ENCODE data around the gene SUFU. TPM values are rescaled to one million over a fixed set of nuclear protein-coding genes. Genes with fewer than 3 reads are reported as not detected.
A peak's percentile ranks its signal among the peaks of the same experiment; 100 is the strongest.

The SUFU gene
- total and polyA plus RNA-seq, 2 of the 13 experiments (the other 11 are each of a cell fraction or from before 2014, with no cell fraction given) = 2.9 to 5.5 TPM

- Histone ChIP-seq H4K20me1 (ENCODE audit: insufficient read depth, low read length) (peaks cover 89% of the 10 kb centered on the region), H3K4me1 (ENCODE audit: insufficient read depth, low read length) (peaks cover 44% of the 10 kb centered on the region), H3K9me3 (ENCODE audit: low read length) (no peaks in the 10 kb centered on the region), H3K79me2 (ENCODE audit: insufficient read depth, low read length) (peaks cover 80% of the 10 kb centered on the region), H3K27me3 (ENCODE audit: control insufficient read depth in 1 of 2, insufficient read depth in 2 of 2, low read length in 2 of 2) (no peaks in the 10 kb centered on the region), H3K27ac (ENCODE audit: extremely low read length, insufficient read depth, low read length) (no peak overlapping the region), H3K4me3 (replicated peaks in 1 of 3; ENCODE audit: insufficient read depth in 1 of 3, low read depth in 2 of 3, low read length in 3 of 3) (peak overlapping the region in 1 of 3 experiments; percentile 82; a peak in 1 of 6 replicates), H3K36me3 (replicated peaks in 1 of 2; ENCODE audit: control insufficient read depth in 1 of 2, insufficient read depth in 2 of 2, low read length in 2 of 2) (peaks cover 41 to 63% of the 10 kb centered on the region in 2 experiments), H3K4me2 (ENCODE audit: low read depth, low read length) (peak overlapping the region; percentile 90; the same call in 1 of the 2 replicates), H3K9ac (ENCODE audit: insufficient read depth, low read depth, low read length) (no peak overlapping the region), H2AFZ (ENCODE audit: low read length) (no peak overlapping the region)
- no peak for FAIRE-seq
- intact Hi-C loops (cut with micrococcal nuclease; ENCODE audit: unreplicated experiment) (loop anchor here (5.0 kb wide), 1 partner anchor 148 kb away; the partner anchor contains the start of genes ACTR1A and SUFU), in situ Hi-C loops (cut with HindIII; ENCODE audit: extremely low pct_ligation_motif_present, low pct_unique_long_range_greater_than_20kb) (no loop called here)
- 85% methylated on average over 10 of the region's 12 CpGs for WGBS (ENCODE audit: low lambda C conversion rate)
- no peak for ATAC-seq
- no TSS peak for BruUV-seq (replicated peaks)
- POLR2A ChIA-PET = interaction anchor here (0.6 to 1.5 kb wide), 4 partner anchors 9 to 19 kb away, joined by 3 to 8 read pairs (median 5); no protein-coding TSS in a partner anchor
- DNase-seq (ENCODE audit: low spot score) = no peak
- CTCF ChIA-PET (ENCODE audit: low intra/inter-chr PET ratio, low total read pairs) = no interaction called here
- TF ChIP-seq ZNF20 (CRISPR knock-in tag; IDR thresholded peaks at IDR 0.05) (peak; percentile 83; the same call in 1 of the 2 replicates), ARID2 (CRISPR knock-in tag; IDR thresholded peaks at IDR 0.05; ENCODE audit: borderline replicate concordance) (no peak), AGO2 (optimal IDR thresholded peaks at IDR 0.05; ENCODE audit: low read depth, low read length) (peak; percentile 72), TBX2 (CRISPR knock-in tag; IDR thresholded peaks at IDR 0.05; ENCODE audit: borderline replicate concordance) (no peak), ZNF687 (CRISPR knock-in tag; IDR thresholded peaks at IDR 0.05) (peak; percentile 33), ARNT2 (CRISPR knock-in tag; IDR thresholded peaks at IDR 0.05; ENCODE audit: low read depth) (no peak), ZSCAN12 (CRISPR knock-in tag; IDR thresholded peaks at IDR 0.05) (no peak), ZSCAN25 (CRISPR knock-in tag; IDR thresholded peaks at IDR 0.05) (no peak), REPIN1 (CRISPR knock-in tag; IDR thresholded peaks at IDR 0.05; ENCODE audit: borderline replicate concordance, low read depth) (no peak)
- TF ChIP-seq, protein P1, sequence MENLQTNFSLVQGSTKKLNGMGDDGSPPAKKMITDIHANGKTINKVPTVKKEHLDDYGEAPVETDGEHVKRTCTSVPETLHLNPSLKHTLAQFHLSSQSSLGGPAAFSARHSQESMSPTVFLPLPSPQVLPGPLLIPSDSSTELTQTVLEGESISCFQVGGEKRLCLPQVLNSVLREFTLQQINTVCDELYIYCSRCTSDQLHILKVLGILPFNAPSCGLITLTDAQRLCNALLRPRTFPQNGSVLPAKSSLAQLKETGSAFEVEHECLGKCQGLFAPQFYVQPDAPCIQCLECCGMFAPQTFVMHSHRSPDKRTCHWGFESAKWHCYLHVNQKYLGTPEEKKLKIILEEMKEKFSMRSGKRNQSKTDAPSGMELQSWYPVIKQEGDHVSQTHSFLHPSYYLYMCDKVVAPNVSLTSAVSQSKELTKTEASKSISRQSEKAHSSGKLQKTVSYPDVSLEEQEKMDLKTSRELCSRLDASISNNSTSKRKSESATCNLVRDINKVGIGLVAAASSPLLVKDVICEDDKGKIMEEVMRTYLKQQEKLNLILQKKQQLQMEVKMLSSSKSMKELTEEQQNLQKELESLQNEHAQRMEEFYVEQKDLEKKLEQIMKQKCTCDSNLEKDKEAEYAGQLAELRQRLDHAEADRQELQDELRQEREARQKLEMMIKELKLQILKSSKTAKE (CRISPR knock-in tag; IDR thresholded peaks at IDR 0.05; ENCODE audit: borderline replicate concordance) = no peak
- TF ChIP-seq, protein P2, sequence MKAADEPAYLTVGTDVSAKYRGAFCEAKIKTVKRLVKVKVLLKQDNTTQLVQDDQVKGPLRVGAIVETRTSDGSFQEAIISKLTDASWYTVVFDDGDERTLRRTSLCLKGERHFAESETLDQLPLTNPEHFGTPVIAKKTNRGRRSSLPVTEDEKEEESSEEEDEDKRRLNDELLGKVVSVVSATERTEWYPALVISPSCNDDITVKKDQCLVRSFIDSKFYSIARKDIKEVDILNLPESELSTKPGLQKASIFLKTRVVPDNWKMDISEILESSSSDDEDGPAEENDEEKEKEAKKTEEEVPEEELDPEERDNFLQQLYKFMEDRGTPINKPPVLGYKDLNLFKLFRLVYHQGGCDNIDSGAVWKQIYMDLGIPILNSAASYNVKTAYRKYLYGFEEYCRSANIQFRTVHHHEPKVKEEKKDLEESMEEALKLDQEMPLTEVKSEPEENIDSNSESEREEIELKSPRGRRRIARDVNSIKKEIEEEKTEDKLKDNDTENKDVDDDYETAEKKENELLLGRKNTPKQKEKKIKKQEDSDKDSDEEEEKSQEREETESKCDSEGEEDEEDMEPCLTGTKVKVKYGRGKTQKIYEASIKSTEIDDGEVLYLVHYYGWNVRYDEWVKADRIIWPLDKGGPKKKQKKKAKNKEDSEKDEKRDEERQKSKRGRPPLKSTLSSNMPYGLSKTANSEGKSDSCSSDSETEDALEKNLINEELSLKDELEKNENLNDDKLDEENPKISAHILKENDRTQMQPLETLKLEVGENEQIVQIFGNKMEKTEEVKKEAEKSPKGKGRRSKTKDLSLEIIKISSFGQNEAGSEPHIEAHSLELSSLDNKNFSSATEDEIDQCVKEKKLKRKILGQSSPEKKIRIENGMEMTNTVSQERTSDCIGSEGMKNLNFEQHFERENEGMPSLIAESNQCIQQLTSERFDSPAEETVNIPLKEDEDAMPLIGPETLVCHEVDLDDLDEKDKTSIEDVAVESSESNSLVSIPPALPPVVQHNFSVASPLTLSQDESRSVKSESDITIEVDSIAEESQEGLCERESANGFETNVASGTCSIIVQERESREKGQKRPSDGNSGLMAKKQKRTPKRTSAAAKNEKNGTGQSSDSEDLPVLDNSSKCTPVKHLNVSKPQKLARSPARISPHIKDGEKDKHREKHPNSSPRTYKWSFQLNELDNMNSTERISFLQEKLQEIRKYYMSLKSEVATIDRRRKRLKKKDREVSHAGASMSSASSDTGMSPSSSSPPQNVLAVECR (CRISPR knock-in tag; IDR thresholded peaks at IDR 0.05; ENCODE audit: borderline replicate concordance) = 0 out of 2 replicates have a peak, but pooled peaks have one; percentile 22
Observed at GRCh38 chr10:102649797-102650654, 146.3 kb downstream of the SUFU start.

All from HepG2 (cell line).